ENCODE measurements around the gene SYNE1.

GRCh38 chr6:152298055-152298647 is 339.0 kb downstream of the SYNE1 start:
- TF ChIP-seq POLR2A (IDR thresholded peaks at IDR 0.05) (no peak), CTCF (IDR thresholded peaks at IDR 0.05) (no peak)
